Nephron progenitor cell (in vitro differentiated cells): Measurements from ENCODE around the gene PCDHGA1.

ENCODE experiments used
- DNase-seq: peaks from one replicate; pipeline ENCODE4 v3.0.0; 2021
- H3K27ac Mint-ChIP-seq: 2 replicates; pipeline ENCODE4 v1.8.0; 2021; ENCODE audit warnings: mild to moderate bottlenecking, moderate library complexity, mixed read lengths
- H3K27me3 Mint-ChIP-seq: 2 replicates; pipeline ENCODE4 v1.8.0; 2021; ENCODE audit warnings: mild to moderate bottlenecking, low read depth, mixed read lengths; ENCODE audit not compliant: poor library complexity
- H3K36me3 Mint-ChIP-seq: 2 replicates; pipeline ENCODE4 v1.8.0; 2021; ENCODE audit warnings: low read depth, mixed read lengths
- H3K4me1 Mint-ChIP-seq: 2 replicates; pipeline ENCODE4 v1.8.0; 2021; ENCODE audit warnings: mixed read lengths
- H3K4me3 Mint-ChIP-seq: 2 replicates; pipeline ENCODE4 v1.8.0; 2021; ENCODE audit warnings: mild to moderate bottlenecking, moderate library complexity, mixed read lengths
- H3K9me3 Mint-ChIP-seq: 2 replicates; pipeline ENCODE4 v1.8.0; 2021; ENCODE audit warnings: mild to moderate bottlenecking, moderate library complexity, mixed read lengths
- CTCF ChIP-seq: fragments of 200-600 bp; sonication (generic); IDR thresholded peaks from 2 replicates; pipeline ENCODE4 v1.5.0; 2021; ENCODE audit warnings: antibody characterized with exemption

PCDHGA1 gene

DNA sequence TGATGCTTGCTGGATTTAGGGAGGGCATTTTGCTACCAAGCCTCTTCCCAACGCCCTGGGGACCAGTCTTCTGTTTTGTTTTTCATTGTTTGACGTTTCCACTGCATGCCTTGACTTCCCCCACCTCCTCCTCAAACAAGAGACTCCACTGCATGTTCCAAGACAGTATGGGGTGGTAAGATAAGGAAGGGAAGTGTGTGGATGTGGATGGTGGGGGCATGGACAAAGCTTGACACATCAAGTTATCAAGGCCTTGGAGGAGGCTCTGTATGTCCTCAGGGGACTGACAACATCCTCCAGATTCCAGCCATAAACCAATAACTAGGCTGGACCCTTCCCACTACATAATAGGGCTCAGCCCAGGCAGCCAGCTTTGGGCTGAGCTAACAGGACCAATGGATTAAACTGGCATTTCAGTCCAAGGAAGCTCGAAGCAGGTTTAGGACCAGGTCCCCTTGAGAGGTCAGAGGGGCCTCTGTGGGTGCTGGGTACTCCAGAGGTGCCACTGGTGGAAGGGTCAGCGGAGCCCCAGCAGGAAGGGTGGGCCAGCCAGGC is 181.5 kb downstream of the PCDHGA1 start:
- H3K27ac Mint-ChIP-seq: peak overlapping the region; percentile 11
- H3K4me1 Mint-ChIP-seq: peaks cover 96% of the 10 kb centered on the region
- no peak for TF ChIP-seq CTCF
- no peak overlapping the region for H3K4me3 Mint-ChIP-seq
- H3K27me3 Mint-ChIP-seq: no peaks in the 10 kb centered on the region
- H3K9me3 Mint-ChIP-seq: no peaks in the 10 kb centered on the region
- DNase-seq: no peak
- H3K36me3 Mint-ChIP-seq: peaks cover 34% of the 10 kb centered on the region

GRCh38 chr5:141512390-141512910 is 182.1 kb downstream of the PCDHGA1 start:
- Mint-ChIP-seq H3K36me3 (peaks cover 40% of the 10 kb centered on the region), H3K27me3 (no peaks in the 10 kb centered on the region), H3K4me3 (peak overlapping the region; percentile 80), H3K4me1 (peaks cover 96% of the 10 kb centered on the region), H3K27ac (peak overlapping the region; percentile 99), H3K9me3 (no peaks in the 10 kb centered on the region)
- TF ChIP-seq CTCF: peak; percentile 81
- peak; percentile 80 for DNase-seq

DNA sequence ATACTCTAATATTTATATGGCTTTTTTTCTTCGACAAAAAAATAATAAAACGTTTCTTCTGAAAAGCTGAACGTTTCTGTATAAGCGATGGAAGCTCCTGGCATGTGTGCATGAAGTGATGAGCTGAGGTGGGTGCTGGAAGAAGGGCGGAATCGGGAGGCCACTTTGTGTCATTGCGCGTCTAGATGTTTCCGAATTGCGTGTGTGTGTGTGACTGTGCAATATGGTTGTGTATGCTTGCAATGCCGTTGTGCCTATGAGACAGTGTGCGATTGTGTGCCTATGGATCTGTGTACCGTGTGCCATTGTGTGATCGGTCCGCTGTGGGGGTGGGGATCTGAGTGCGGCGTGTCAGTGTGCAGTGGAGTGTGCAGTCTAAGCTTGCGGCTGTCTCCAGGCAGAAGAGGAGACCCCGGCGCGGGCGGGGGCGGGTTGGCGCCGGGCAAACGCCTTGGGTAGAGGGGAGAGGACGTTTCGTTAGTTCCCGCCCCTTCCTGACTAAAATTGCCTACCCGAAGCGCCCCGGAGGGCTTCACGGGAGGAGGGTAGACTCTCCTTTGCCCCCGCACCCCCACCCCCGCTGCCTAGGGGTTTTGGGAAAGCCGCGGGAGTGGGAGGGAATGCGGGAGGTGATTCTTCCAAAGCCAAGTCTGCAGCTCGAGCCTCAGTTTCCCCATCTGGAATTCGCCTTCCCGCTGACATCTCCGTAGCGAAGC is 182.8 kb downstream of the PCDHGA1 start:
- Mint-ChIP-seq H3K4me3 (peak overlapping the region; percentile 80), H3K27me3 (no peaks in the 10 kb centered on the region), H3K27ac (peak overlapping the region; percentile 99), H3K9me3 (no peaks in the 10 kb centered on the region), H3K4me1 (peaks cover 96% of the 10 kb centered on the region), H3K36me3 (peaks cover 46% of the 10 kb centered on the region)
- DNase-seq: peak; percentile 75
- no peak for TF ChIP-seq CTCF

- DNase-seq: peak; percentile 75
- Mint-ChIP-seq H3K4me3 (peak overlapping the region; percentile 80), H3K9me3 (no peaks in the 10 kb centered on the region), H3K36me3 (peaks cover 53% of the 10 kb centered on the region), H3K27me3 (no peaks in the 10 kb centered on the region), H3K27ac (peak overlapping the region; percentile 99), H3K4me1 (peaks cover 96% of the 10 kb centered on the region)
- no peak for TF ChIP-seq CTCF
Measured at GRCh38 chr5:141513627-141514329, 183.5 kb downstream of the PCDHGA1 start.

DNA sequence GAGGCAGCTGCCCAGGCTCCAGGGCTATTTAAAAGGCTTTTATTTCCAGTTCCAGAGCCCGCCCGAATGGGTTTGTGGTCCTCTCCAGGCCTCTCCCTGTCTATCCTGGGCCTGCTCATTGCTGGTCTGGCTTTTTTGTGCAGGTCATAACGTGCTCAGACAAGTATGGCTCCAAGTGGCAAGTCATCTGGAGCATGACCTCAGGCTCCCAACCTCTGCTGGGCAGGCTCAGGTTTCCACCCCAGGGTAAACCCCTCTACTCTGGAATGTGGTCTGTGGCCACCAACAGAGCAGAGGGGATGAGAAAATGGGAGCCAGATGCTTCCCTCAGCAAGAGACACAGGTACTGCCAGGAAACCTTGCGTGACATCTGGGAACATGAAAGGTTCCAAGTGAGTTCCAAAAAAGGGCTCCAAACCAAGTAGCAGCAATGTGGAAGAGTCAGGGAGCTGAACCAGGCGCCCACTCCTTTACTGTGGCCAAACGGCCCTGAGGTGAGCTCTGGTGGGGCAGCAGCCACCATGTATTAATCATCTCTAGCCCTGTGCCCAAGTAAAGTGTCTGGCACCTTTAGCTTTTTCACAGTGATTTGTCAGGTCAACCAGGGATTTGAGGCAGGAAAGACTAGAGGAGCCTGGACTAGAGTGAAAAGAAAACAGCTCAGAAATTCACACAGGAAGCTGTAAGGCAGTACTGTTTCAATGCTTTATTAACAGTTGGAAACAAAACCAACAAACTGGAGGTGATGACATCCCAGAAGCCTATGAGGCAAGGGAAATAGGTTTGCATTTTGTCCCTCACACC is 184.2 kb downstream of the PCDHGA1 start:
- Mint-ChIP-seq H3K4me1 (peaks cover 96% of the 10 kb centered on the region), H3K36me3 (peaks cover 60% of the 10 kb centered on the region), H3K9me3 (no peaks in the 10 kb centered on the region), H3K4me3 (peak overlapping the region; percentile 80), H3K27me3 (no peaks in the 10 kb centered on the region), H3K27ac (peak overlapping the region; percentile 99)
- TF ChIP-seq CTCF: no peak
- peak; percentile 61 for DNase-seq
